ENCODE measurements around the gene UVRAG.

UVRAG gene

GRCh38 chr11:75845324-75845723 lies 30.3 kb downstream of the UVRAG start:
- peaks cover 73% of the 10 kb centered on the region for H3K79me2 ChIP-seq (ENCODE audit: insufficient read depth, low read length)
- H3F3A ChIP-seq (ENCODE audit: insufficient read depth, low read length): no peaks in the 10 kb centered on the region
- no peaks in the 10 kb centered on the region for H3K27me3 ChIP-seq (ENCODE audit: insufficient read depth, low read length)
- no peak overlapping the region for H3K4me3 ChIP-seq (ENCODE audit: low read depth, low read length, poor library complexity, severe bottlenecking)
- H3K27ac ChIP-seq (ENCODE audit: low read depth, low read length, poor library complexity, severe bottlenecking): no peak overlapping the region
- H3K4me2 ChIP-seq (ENCODE audit: low read length): no peak overlapping the region
- peaks cover 8% of the 10 kb centered on the region for H3K4me1 ChIP-seq (ENCODE audit: insufficient read depth, low read length, severe bottlenecking)
- no peak overlapping the region for H2AFZ ChIP-seq (ENCODE audit: low read length)
- H3K9ac ChIP-seq (ENCODE audit: low read length): no peak overlapping the region
- H4K20me1 ChIP-seq (ENCODE audit: insufficient read depth, low read length): no peaks in the 10 kb centered on the region
- TF ChIP-seq EZH2 (IDR thresholded peaks at IDR 0.05; ENCODE audit: borderline replicate concordance, low read length) (no peak), CTCF (IDR thresholded peaks at IDR 0.05; ENCODE audit: low read length) (no peak)
- H3K9me3 ChIP-seq (ENCODE audit: low read length): no peaks in the 10 kb centered on the region; the same call in 1 of the 2 replicates
- no peaks in the 10 kb centered on the region for H3K9me2 ChIP-seq (ENCODE audit: low read depth, low read length)
- peaks cover 10% of the 10 kb centered on the region for H3K36me3 ChIP-seq (ENCODE audit: insufficient read depth, low read length)

- no peak for TF ChIP-seq CTCF (IDR thresholded peaks at IDR 0.05; ENCODE audit: low read length)
- no peak for TF ChIP-seq EZH2 (IDR thresholded peaks at IDR 0.05; ENCODE audit: borderline replicate concordance, low read length)
- Histone ChIP-seq H3K4me2 (ENCODE audit: low read length) (no peak overlapping the region), H3K36me3 (ENCODE audit: insufficient read depth, low read length) (peaks cover 24% of the 10 kb centered on the region)
These were observed 34.9 kb downstream of the UVRAG start for GRCh38 chr11:75849894-75850293.

GRCh38 chr11:75850787-75851186 lies 35.8 kb downstream of the UVRAG start:
- Histone ChIP-seq H3K9ac (ENCODE audit: low read length) (no peak overlapping the region), H3K4me1 (ENCODE audit: insufficient read depth, low read length, severe bottlenecking) (peaks cover 11% of the 10 kb centered on the region), H3K27me3 (ENCODE audit: insufficient read depth, low read length) (no peaks in the 10 kb centered on the region), H3F3A (ENCODE audit: insufficient read depth, low read length) (no peaks in the 10 kb centered on the region), H3K4me2 (ENCODE audit: low read length) (no peak overlapping the region), H3K36me3 (ENCODE audit: insufficient read depth, low read length) (peaks cover 17% of the 10 kb centered on the region), H3K9me3 (ENCODE audit: low read length) (no peaks in the 10 kb centered on the region; the same call in 1 of the 2 replicates), H3K9me2 (ENCODE audit: low read depth, low read length) (no peaks in the 10 kb centered on the region), H2AFZ (ENCODE audit: low read length) (no peak overlapping the region), H3K79me2 (ENCODE audit: insufficient read depth, low read length) (peaks cover 41% of the 10 kb centered on the region), H4K20me1 (ENCODE audit: insufficient read depth, low read length) (no peaks in the 10 kb centered on the region), H3K27ac (ENCODE audit: low read depth, low read length, poor library complexity, severe bottlenecking) (no peak overlapping the region), H3K4me3 (ENCODE audit: low read depth, low read length, poor library complexity, severe bottlenecking) (no peak overlapping the region)
- TF ChIP-seq CTCF (IDR thresholded peaks at IDR 0.05; ENCODE audit: low read length) (no peak), EZH2 (IDR thresholded peaks at IDR 0.05; ENCODE audit: borderline replicate concordance, low read length) (no peak)

More at GRCh38 chr11:75849894-75850293, 34.9 kb downstream of the UVRAG start:
- H3K4me3 ChIP-seq (ENCODE audit: low read depth, low read length, poor library complexity, severe bottlenecking): no peak overlapping the region
- H2AFZ ChIP-seq (ENCODE audit: low read length): no peak overlapping the region
- H3K9me3 ChIP-seq (ENCODE audit: low read length): no peaks in the 10 kb centered on the region; the same call in 1 of the 2 replicates
- no peaks in the 10 kb centered on the region for H4K20me1 ChIP-seq (ENCODE audit: insufficient read depth, low read length)
- no peak overlapping the region for H3K9ac ChIP-seq (ENCODE audit: low read length)
- peaks cover 11% of the 10 kb centered on the region for H3K4me1 ChIP-seq (ENCODE audit: insufficient read depth, low read length, severe bottlenecking)
- no peaks in the 10 kb centered on the region for H3F3A ChIP-seq (ENCODE audit: insufficient read depth, low read length)
- H3K27me3 ChIP-seq (ENCODE audit: insufficient read depth, low read length): no peaks in the 10 kb centered on the region
- H3K9me2 ChIP-seq (ENCODE audit: low read depth, low read length): no peaks in the 10 kb centered on the region
- peaks cover 50% of the 10 kb centered on the region for H3K79me2 ChIP-seq (ENCODE audit: insufficient read depth, low read length)
- no peak overlapping the region for H3K27ac ChIP-seq (ENCODE audit: low read depth, low read length, poor library complexity, severe bottlenecking)

All from OCI-LY1 (cell line).